IPS DF 19.7 (cell line): ENCODE results near the gene COG2.
A peak's percentile ranks its signal among the peaks of the same experiment; 100 is the strongest.
"Not testable (repeated sequence)": the region's sequence is repeated elsewhere in the genome, so short reads cannot be mapped to it uniquely, and the experiment has no call there.

Experiments
- DNase-seq: peaks from one replicate; pipeline ENCODE4 v3.0.0-alpha.2; 2013; ENCODE audit warnings: low read depth, low spot score

The COG2 gene

GRCh38 chr1:230627767-230628166 lies 14.5 kb upstream of the COG2 start:
- DNase-seq, result no peak

- DNase-seq, result no peak
These were observed 12.8 kb upstream of the COG2 start for GRCh38 chr1:230629511-230629910.

- DNase-seq, result no peak
These were observed 10.8 kb upstream of the COG2 start for GRCh38 chr1:230631477-230631876.

- DNase-seq, result peak; percentile 47
These were observed 9.9 kb upstream of the COG2 start for GRCh38 chr1:230632273-230632873.

- DNase-seq, result no peak
These were observed 8.8 kb upstream of the COG2 start for GRCh38 chr1:230633469-230633868.

GRCh38 chr1:230634384-230634783 lies 7.9 kb upstream of the COG2 start:
- no peak for DNase-seq

- no peak for DNase-seq
These were observed 5.6 kb upstream of the COG2 start for GRCh38 chr1:230636575-230637148.

- no peak for DNase-seq
These were observed 2.5 kb upstream of the COG2 start for GRCh38 chr1:230639714-230640209.

- DNase-seq, result no peak
These were observed 935 bp upstream of the COG2 start for GRCh38 chr1:230641346-230641745.

- peak; percentile 38 for DNase-seq
These were observed 400 bp upstream of the COG2 start for GRCh38 chr1:230641900-230642262.

GRCh38 chr1:230643908-230644307 lies 1.6 kb downstream of the COG2 start:
- no peak for DNase-seq

GRCh38 chr1:230646710-230647302 lies 4.5 kb downstream of the COG2 start:
- no peak for DNase-seq

- no peak for DNase-seq
These were observed 5.0 kb downstream of the COG2 start for GRCh38 chr1:230647321-230647720.

- DNase-seq, result no peak
These were observed 5.8 kb downstream of the COG2 start for GRCh38 chr1:230648114-230648513.

- no peak for DNase-seq
These were observed 8.0 kb downstream of the COG2 start for GRCh38 chr1:230650300-230650699.

- DNase-seq, result no peak
These were observed 9.0 kb downstream of the COG2 start for GRCh38 chr1:230651235-230651634.

GRCh38 chr1:230656719-230657118 lies 14.4 kb downstream of the COG2 start:
- DNase-seq, result not testable (repeated sequence)

- not testable (repeated sequence) for DNase-seq
These were observed 15.8 kb downstream of the COG2 start for GRCh38 chr1:230658103-230658502.

GRCh38 chr1:230658691-230659090 lies 16.4 kb downstream of the COG2 start:
- DNase-seq, result no peak

GRCh38 chr1:230661976-230662375 lies 19.7 kb downstream of the COG2 start:
- DNase-seq, result no peak

GRCh38 chr1:230668227-230668626 lies 25.9 kb downstream of the COG2 start:
- no peak for DNase-seq

- DNase-seq, result no peak
These were observed 27.3 kb downstream of the COG2 start for GRCh38 chr1:230669543-230669942.

- DNase-seq, result no peak
These were observed 32.3 kb downstream of the COG2 start for GRCh38 chr1:230674581-230674980.
